IMR-90 (cell line): Measurements from ENCODE around the gene PRM2. TPM values are rescaled to one million over a fixed set of nuclear protein-coding genes. Genes with fewer than 3 reads are reported as not detected.
A peak's percentile ranks its signal among the peaks of the same experiment; 100 is the strongest.

Source experiments
- ATAC-seq: fragments of 200-7000 bp; cut with Tn5 transposase; 2 replicates; pipeline ENCODE4 v1.9.1; 2020; ENCODE audit warnings: low read depth, mild to moderate bottlenecking, moderate library complexity
- BruUV-seq: library from RNA; stranded (reverse); fragments of 400-500 nt; replicated peaks from 2 replicates; lab custom pipeline; 2021; lab: Mats Ljungman, UMichigan
- CTCF ChIA-PET: fragments of 300-600 bp; formaldehyde crosslinking; extraction: SDS; loops from one replicate; lab custom pipeline; 2021; ENCODE audit warnings: antibody characterized with exemption; lab: Yijun Ruan, JAX
- POLR2A ChIA-PET: fragments of 300-600 bp; sonication (Branson Sonifier 250); formaldehyde crosslinking; loops from one replicate; lab custom pipeline; 2022; ENCODE audit warnings: antibody characterized with exemption; ENCODE audit not compliant: unreplicated experiment; lab: Charles Lee
- DNase-seq: peaks from one replicate; pipeline ENCODE4 v3.0.0; 2013
- H2AFZ ChIP-seq: replicated peaks from 2 replicates; pipeline ENCODE3; 2013; ENCODE audit warnings: low read length, mild to moderate bottlenecking; ENCODE audit not compliant: poor library complexity
- H2AK5ac ChIP-seq: 2 replicates; pipeline ENCODE4 v1.6.1; 2013; ENCODE audit warnings: low read depth, low read length, inconsistent platforms
- H2AK9ac ChIP-seq: replicated peaks from 2 replicates; pipeline ENCODE3; 2013; ENCODE audit warnings: mild to moderate bottlenecking, low read depth, low read length, moderate library complexity; ENCODE audit not compliant: poor library complexity
- H2BK120ac ChIP-seq: 2 replicates; pipeline ENCODE4 v1.6.1; 2013; ENCODE audit warnings: low read depth, low read length, inconsistent platforms
- H2BK15ac ChIP-seq: 3 replicates; pipeline ENCODE4 v1.6.1; 2013; ENCODE audit warnings: low read depth, low read length, inconsistent platforms
- H2BK20ac ChIP-seq: 2 replicates; pipeline ENCODE4 v1.6.1; 2013; ENCODE audit warnings: low read depth, mild to moderate bottlenecking, inconsistent platforms, low read length, moderate library complexity
- H2BK5ac ChIP-seq: 2 replicates; pipeline ENCODE4 v1.6.1; 2013; ENCODE audit warnings: mild to moderate bottlenecking, low read depth, low read length, inconsistent platforms; ENCODE audit not compliant: poor library complexity, severe bottlenecking
- H3K14ac ChIP-seq: replicated peaks from 2 replicates; pipeline ENCODE4 v1.6.1; 2013; ENCODE audit warnings: low read depth, low read length, inconsistent platforms
- H3K18ac ChIP-seq: 2 replicates; pipeline ENCODE4 v1.6.1; 2013; ENCODE audit warnings: low read depth, low read length, control low read depth
- H3K23ac ChIP-seq: 2 replicates; pipeline ENCODE4 v1.6.1; 2013; ENCODE audit warnings: low read depth, low read length, inconsistent platforms
- H3K27ac ChIP-seq: 2 replicates; pipeline ENCODE4 v1.5.1; 2013; ENCODE audit warnings: mild to moderate bottlenecking, control low read depth, low read length; ENCODE audit not compliant: insufficient read depth
- H3K27me3 ChIP-seq: 2 replicates; pipeline ENCODE4 v1.6.1; 2013; ENCODE audit warnings: low read length; ENCODE audit not compliant: control insufficient read depth, insufficient read depth
- H3K36me3 ChIP-seq: 2 replicates; pipeline ENCODE4 v1.6.1; 2013; ENCODE audit warnings: low read length, mixed read lengths; ENCODE audit not compliant: control insufficient read depth, insufficient read depth
- H3K4ac ChIP-seq: 2 replicates; pipeline ENCODE4 v1.6.1; 2013; ENCODE audit warnings: low read depth, low read length, inconsistent platforms
- H3K4me1 ChIP-seq: 2 replicates; pipeline ENCODE4 v1.6.1; 2013; ENCODE audit warnings: low read length, mixed read lengths; ENCODE audit not compliant: control insufficient read depth, insufficient read depth
- H3K4me2 ChIP-seq: 2 replicates; pipeline ENCODE4 v1.6.1; 2013; ENCODE audit warnings: low read depth, mild to moderate bottlenecking, control low read depth, low read length, moderate library complexity
- H3K4me3 ChIP-seq: 2 replicates; pipeline ENCODE4 v1.5.1; 2013; ENCODE audit warnings: low read depth, mild to moderate bottlenecking, control low read depth, low read length, moderate library complexity; ENCODE audit not compliant: insufficient read depth
- H3K56ac ChIP-seq: 2 replicates; pipeline ENCODE4 v1.6.1; 2013; ENCODE audit warnings: low read length, inconsistent platforms; ENCODE audit not compliant: insufficient read depth; ENCODE audit errors: extremely low read depth
- H3K79me1 ChIP-seq, 2 experiments: 2 replicates each; pipeline ENCODE4 v1.6.1; 2013; ENCODE audit warnings: low read length in 2 of 2, inconsistent platforms in 1 of 2, low read depth in 1 of 2
- H3K9ac ChIP-seq: 2 replicates; pipeline ENCODE4 v1.6.1; 2013; ENCODE audit warnings: low read depth, low read length, control low read depth
- H3K9me1 ChIP-seq: 2 replicates; pipeline ENCODE4 v1.6.1; 2013; ENCODE audit warnings: low read length, inconsistent platforms; ENCODE audit not compliant: insufficient read depth
- H3K9me3 ChIP-seq: 2 replicates; pipeline ENCODE4 v1.6.1; 2013; ENCODE audit warnings: low read length; ENCODE audit not compliant: control insufficient read depth, insufficient read depth
- H4K20me1 ChIP-seq: 2 replicates; pipeline ENCODE4 v1.6.1; 2013; ENCODE audit warnings: low read length, inconsistent platforms; ENCODE audit not compliant: insufficient read depth
- H4K5ac ChIP-seq: 2 replicates; pipeline ENCODE4 v1.6.1; 2013; ENCODE audit warnings: mild to moderate bottlenecking, low read depth, low read length, control low read depth
- H4K8ac ChIP-seq, 2 experiments: 2 replicates each; pipeline ENCODE4 v1.6.1; 2013; ENCODE audit warnings: low read depth in 2 of 2, low read length in 2 of 2, control low read depth in 1 of 2, inconsistent platforms in 1 of 2
- H4K91ac ChIP-seq: 2 replicates; pipeline ENCODE4 v1.6.1; 2013; ENCODE audit warnings: low read depth, low read length, inconsistent platforms; ENCODE audit not compliant: insufficient read depth
- BHLHE40 ChIP-seq: fragments of 150-350 bp; IDR thresholded peaks from 2 replicates; pipeline ENCODE4 v1.6.1; 2016; ENCODE audit warnings: mild to moderate bottlenecking, low read depth, low read length
- CHD1 ChIP-seq: IDR thresholded peaks from 2 replicates; pipeline ENCODE4 v1.6.1; 2012; ENCODE audit warnings: low read depth, low read length, improper control_type of control experiment
- CTCF ChIP-seq: conservative IDR thresholded peaks from 2 replicates; pipeline ENCODE4 v1.5.1; 2012; ENCODE audit warnings: mild to moderate bottlenecking, low read depth, low read length, improper control_type of control experiment
- MAFK ChIP-seq: IDR thresholded peaks from 2 replicates; pipeline ENCODE4 v1.6.1; 2012; ENCODE audit warnings: low read depth, low read length, improper control_type of control experiment
- MAZ ChIP-seq: IDR thresholded peaks from 2 replicates; pipeline ENCODE4 v1.6.1; 2012; ENCODE audit warnings: low read depth, mild to moderate bottlenecking, low read length, improper control_type of control experiment, moderate library complexity, borderline replicate concordance
- MXI1 ChIP-seq: IDR thresholded peaks from 2 replicates; pipeline ENCODE4 v1.6.1; 2012; ENCODE audit warnings: low read depth, mild to moderate bottlenecking, low read length, moderate library complexity, borderline replicate concordance
- NFE2L2 ChIP-seq: fragments of 150-350 bp; IDR thresholded peaks from 2 replicates; pipeline ENCODE4 v1.6.1; 2016; ENCODE audit warnings: low read depth, mild to moderate bottlenecking, low read length
- POLR2A ChIP-seq: IDR thresholded peaks from 2 replicates; pipeline ENCODE4 v1.6.1; 2012; ENCODE audit warnings: mild to moderate bottlenecking, low read depth, low read length
- RCOR1 ChIP-seq: IDR thresholded peaks from 2 replicates; pipeline ENCODE4 v1.6.1; 2012; ENCODE audit warnings: mild to moderate bottlenecking, low read length, improper control_type of control experiment; ENCODE audit not compliant: insufficient replicate concordance
- RFX5 ChIP-seq: IDR thresholded peaks from 2 replicates; pipeline ENCODE4 v1.8.0; 2012; ENCODE audit warnings: low read depth, mild to moderate bottlenecking, low read length, moderate library complexity
- USF2 ChIP-seq: fragments of 150-350 bp; IDR thresholded peaks from 2 replicates; pipeline ENCODE4 v1.6.1; 2017; ENCODE audit warnings: mild to moderate bottlenecking, antibody characterized with exemption, low read length, low read depth
- WGBS, 2 experiments: methylation state at CpG; one replicate each; pipeline versions ENCODE4 v1.1.5 to v1.1.7; 2013; ENCODE audit warnings: missing lambda C conversion rate in 2 of 2; ENCODE audit not compliant: insufficient read length in 1 of 2; ENCODE audit errors: extremely low coverage in 2 of 2; 5-methylcytosine and 5-hydroxymethylcytosine counted together
- dilution Hi-C: fragments of 300-500 bp; cut with HindIII; formaldehyde crosslinking; loops from one replicate; pipeline ENCODE4 v1.14.3; 2018; ENCODE audit warnings: low sequenced_read_pairs; ENCODE audit not compliant: unreplicated experiment
- in situ Hi-C: fragments of 300-500 bp; cut with MboI; formaldehyde crosslinking; loops from 3 replicates; pipeline ENCODE4 v1.14.3; 2019; ENCODE audit warnings: low sequenced_read_pairs, inconsistent platforms, mixed read lengths
- intact Hi-C: fragments of 100-400 bp; cut with micrococcal nuclease; formaldehyde crosslinking; loops from 2 replicates; pipeline ENCODE4 v1.10.0; 2022
- polyA plus RNA-seq, 3 experiments: library from polyadenylated mRNA; depleted of rRNA; stranded (reverse); fragments of >200 nt; gene quantifications; 2 replicates each; pipeline ENCODE4 v1.2.3, GENCODE V29; 2012; ENCODE audit warnings: low replicate concordance in 1 of 3
- total RNA-seq: library from RNA; depleted of rRNA; stranded (reverse); fragments of >200 nt; gene quantifications from 2 replicates; pipeline ENCODE4 v1.2.3, GENCODE V29; 2012
- TF ChIP-seq, protein P1 (sequence below): fragments of 150-350 bp; IDR thresholded peaks from 2 replicates; pipeline ENCODE4 v1.6.1; 2016; ENCODE audit warnings: low read depth, mild to moderate bottlenecking, low read length, moderate library complexity, borderline replicate concordance

PRM2 gene
- total and polyA plus RNA-seq, 2 of the 4 experiments (the other 2 are of a cell fraction): not detected

DNA sequence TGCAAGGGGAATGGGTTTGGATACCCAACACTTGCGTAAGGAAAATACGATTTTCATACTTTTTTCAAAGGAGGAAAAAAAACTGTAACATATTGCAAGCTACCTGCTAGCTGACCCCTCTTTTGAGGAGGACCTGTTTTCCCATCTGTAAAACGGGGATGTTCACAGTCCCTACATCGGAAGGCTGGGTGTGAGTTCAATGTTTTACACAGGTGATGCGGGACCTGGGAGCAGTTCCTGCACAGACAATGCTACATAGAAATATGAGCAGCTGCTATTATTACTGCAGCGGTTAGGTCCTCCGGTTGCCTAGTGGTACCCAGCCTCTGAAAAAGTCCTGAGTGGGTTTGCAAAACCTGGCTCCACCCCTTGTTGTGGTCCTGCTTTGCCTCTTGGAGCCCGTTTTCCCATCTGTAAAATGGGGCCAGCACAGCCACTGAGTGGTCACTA is 23.8 kb downstream of the PRM2 start:
- H2AK5ac ChIP-seq: peak overlapping the region; percentile 44; the same call in 1 of the 2 replicates
- no peak overlapping the region for H3K56ac ChIP-seq
- H3K36me3 ChIP-seq: peaks cover 31% of the 10 kb centered on the region
- TF ChIP-seq, protein P1, sequence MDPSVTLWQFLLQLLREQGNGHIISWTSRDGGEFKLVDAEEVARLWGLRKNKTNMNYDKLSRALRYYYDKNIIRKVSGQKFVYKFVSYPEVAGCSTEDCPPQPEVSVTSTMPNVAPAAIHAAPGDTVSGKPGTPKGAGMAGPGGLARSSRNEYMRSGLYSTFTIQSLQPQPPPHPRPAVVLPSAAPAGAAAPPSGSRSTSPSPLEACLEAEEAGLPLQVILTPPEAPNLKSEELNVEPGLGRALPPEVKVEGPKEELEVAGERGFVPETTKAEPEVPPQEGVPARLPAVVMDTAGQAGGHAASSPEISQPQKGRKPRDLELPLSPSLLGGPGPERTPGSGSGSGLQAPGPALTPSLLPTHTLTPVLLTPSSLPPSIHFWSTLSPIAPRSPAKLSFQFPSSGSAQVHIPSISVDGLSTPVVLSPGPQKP: no peak
- TF ChIP-seq MAZ (no peak), CTCF (no peak), CHD1 (no peak; the same call in 1 of the 2 replicates), RCOR1 (no peak), POLR2A (no peak; the same call in 1 of the 2 replicates), RFX5 (no peak), NFE2L2 (no peak), MAFK (no peak), USF2 (no peak), BHLHE40 (no peak), MXI1 (no peak)
- H3K4me2 ChIP-seq: peak overlapping the region; percentile 82
- intact Hi-C loops: loop anchor here (5.0 to 10.0 kb wide), 3 partner anchors 118 to 220 kb away; no protein-coding TSS in a partner anchor
- in situ Hi-C loops: loop anchor here (5.0 kb wide), 2 partner anchors 150 to 285 kb away; no protein-coding TSS in a partner anchor
- peak overlapping the region; percentile 41 for H3K14ac ChIP-seq
- H3K4ac ChIP-seq: peak overlapping the region; percentile 33; the same call in 1 of the 2 replicates
- H4K5ac ChIP-seq: no peak overlapping the region; the same call in 1 of the 2 replicates
- peak overlapping the region; percentile 6; the same call in 1 of the 2 replicates for H2BK120ac ChIP-seq
- peak overlapping the region; percentile 87 for H3K4me3 ChIP-seq
- dilution Hi-C loops: no loop called here
- H3K9me1 ChIP-seq: peaks cover 9% of the 10 kb centered on the region; the same call in 1 of the 2 replicates
- CTCF ChIA-PET: interaction anchor here (1.1 kb wide), 1 partner anchor 34 kb away, joined by 3 read pairs; no protein-coding TSS in a partner anchor
- peak overlapping the region; percentile 48; the same call in 1 of the 2 replicates for H4K91ac ChIP-seq
- 62% methylated on average over 5 of the region's 8 CpGs; no CpG with 5 or more reads in 1 of the 2 experiments for WGBS, 2 experiments
- ATAC-seq (no peak), DNase-seq (no peak)
- H3K9ac ChIP-seq: peak overlapping the region; percentile 91
- no peak overlapping the region for H2BK15ac ChIP-seq
- H3K18ac ChIP-seq: no peak overlapping the region; the same call in 1 of the 2 replicates
- H2BK5ac ChIP-seq: peak overlapping the region; percentile 7
- peak overlapping the region; percentile 68; the same call in 1 of the 2 replicates for H3K23ac ChIP-seq
- H3K4me1 ChIP-seq: peaks cover 17% of the 10 kb centered on the region
- BruUV-seq: no TSS peak
- H3K9me3 ChIP-seq: no peaks in the 10 kb centered on the region
- peak overlapping the region; percentile 81; the same call in 1 of the 2 replicates for H3K27ac ChIP-seq
- H2AFZ ChIP-seq: no peak overlapping the region
- H4K8ac ChIP-seq: peak overlapping the region; percentile 42 to 47; a peak in 3 of 4 replicates
- H3K27me3 ChIP-seq: no peaks in the 10 kb centered on the region
- POLR2A ChIA-PET: interaction anchor here (0.6 kb wide), 1 partner anchor 21 kb away, joined by 3 read pairs; the partner anchor contains the start of gene PRM3
- peak overlapping the region; percentile 39 for H2AK9ac ChIP-seq
- H4K20me1 ChIP-seq: peaks cover 52% of the 10 kb centered on the region
- peaks cover 14 to 39% of the 10 kb centered on the region in 2 experiments; a peak in 3 of 4 replicates for H3K79me1 ChIP-seq
- no peak overlapping the region for H2BK20ac ChIP-seq
